ENCODE measurements around the gene MRPS23. TPM values are rescaled to one million over a fixed set of nuclear protein-coding genes. Genes with fewer than 3 reads are reported as not detected.

MRPS23 gene
- total and polyA plus RNA-seq, 2 of the 4 experiments (the other 2 are of a cell fraction), result 23.5 to 37.3 TPM

- peak overlapping the region; percentile 70; the same call in 1 of the 3 replicates for H2BK15ac ChIP-seq (ENCODE audit: low read depth, low read length)
- no peaks in the 10 kb centered on the region for H3K36me3 ChIP-seq (ENCODE audit: control insufficient read depth, insufficient read depth, low read length)
- peak overlapping the region; percentile 13 for H4K5ac ChIP-seq (ENCODE audit: low read depth, low read length)
- H2BK5ac ChIP-seq (ENCODE audit: low read depth, low read length, poor library complexity, severe bottlenecking), result peak overlapping the region; percentile 68
- BruUV-seq (replicated peaks), result no TSS peak
- H3K79me1 ChIP-seq (ENCODE audit: low read depth in 1 of 2, low read length in 2 of 2), result peaks cover 55 to 79% of the 10 kb centered on the region in 2 experiments
- H2BK120ac ChIP-seq (ENCODE audit: low read depth, low read length), result peak overlapping the region; percentile 67
- ChIA-PET POLR2A (ENCODE audit: unreplicated experiment) (interaction anchor here (0.8 kb wide), 1 partner anchor 29 kb away, joined by 5 read pairs; no protein-coding TSS in a partner anchor), CTCF (interaction anchor here (1.0 to 1.2 kb wide), 2 partner anchors 41 to 48 kb away, joined by 3 to 5 read pairs; no protein-coding TSS in a partner anchor)
- H3K4me2 ChIP-seq (ENCODE audit: low read depth, low read length), result peak overlapping the region; percentile 5; the same call in 1 of the 2 replicates
- no peaks in the 10 kb centered on the region for H4K20me1 ChIP-seq (ENCODE audit: insufficient read depth, low read length)
- peak overlapping the region; percentile 80 for H2AK9ac ChIP-seq (replicated peaks; ENCODE audit: low read depth, low read length, poor library complexity)
- DNase-seq, result no peak
- H3K14ac ChIP-seq (replicated peaks; ENCODE audit: low read depth, low read length), result peak overlapping the region; percentile 78
- H3K9me1 ChIP-seq (ENCODE audit: insufficient read depth, low read length), result peaks cover 34% of the 10 kb centered on the region
- peak overlapping the region; percentile 97 for H2AK5ac ChIP-seq (ENCODE audit: low read depth, low read length)
- 53% methylated on average over 5 of the region's 8 CpGs; no CpG with 5 or more reads in 1 of the 2 experiments for WGBS, 2 experiments (ENCODE audit: extremely low coverage in 2 of 2, insufficient read length in 1 of 2)
- peak overlapping the region; percentile 92 for H3K4ac ChIP-seq (ENCODE audit: low read depth, low read length)
- H3K56ac ChIP-seq (ENCODE audit: extremely low read depth, insufficient read depth, low read length), result no peak overlapping the region
- H3K9me3 ChIP-seq (ENCODE audit: control insufficient read depth, insufficient read depth, low read length), result no peaks in the 10 kb centered on the region
- in situ Hi-C loops (cut with MboI; ENCODE audit: low sequenced_read_pairs), result no loop called here
- peak overlapping the region; percentile 86 for H4K91ac ChIP-seq (ENCODE audit: insufficient read depth, low read depth, low read length)
- peak overlapping the region; percentile 26 for H3K18ac ChIP-seq (ENCODE audit: low read depth, low read length)
- H3K27me3 ChIP-seq (ENCODE audit: control insufficient read depth, insufficient read depth, low read length), result no peaks in the 10 kb centered on the region
- intact Hi-C loops (cut with micrococcal nuclease), result no loop called here
- TF ChIP-seq RAD21 (IDR thresholded peaks at IDR 0.05; ENCODE audit: low read length) (no peak), NFE2L2 (IDR thresholded peaks at IDR 0.05; ENCODE audit: low read depth, low read length) (no peak), BHLHE40 (IDR thresholded peaks at IDR 0.05; ENCODE audit: low read depth, low read length) (no peak; the same call in 1 of the 2 replicates), POLR2A (IDR thresholded peaks at IDR 0.05; ENCODE audit: low read depth, low read length) (no peak), ELK1 (IDR thresholded peaks at IDR 0.05; ENCODE audit: borderline replicate concordance, low read depth, low read length) (no peak), RFX5 (IDR thresholded peaks at IDR 0.05; ENCODE audit: low read depth, low read length) (no peak), MXI1 (IDR thresholded peaks at IDR 0.05; ENCODE audit: borderline replicate concordance, low read depth, low read length) (no peak), USF2 (IDR thresholded peaks at IDR 0.05; ENCODE audit: low read depth, low read length) (no peak), FOS (IDR thresholded peaks at IDR 0.05; ENCODE audit: low read depth, low read length) (no peak), CEBPB (IDR thresholded peaks at IDR 0.05; ENCODE audit: low read depth, low read length) (no peak), RCOR1 (IDR thresholded peaks at IDR 0.05; ENCODE audit: insufficient replicate concordance, low read length) (no peak)
- H2AFZ ChIP-seq (replicated peaks; ENCODE audit: low read length, poor library complexity), result peak overlapping the region; percentile 79
- peaks cover 33% of the 10 kb centered on the region for H3K4me1 ChIP-seq (ENCODE audit: control insufficient read depth, insufficient read depth, low read length)
- dilution Hi-C loops (cut with HindIII; ENCODE audit: low sequenced_read_pairs, unreplicated experiment), result no loop called here
- peak overlapping the region; percentile 61 to 90 for H4K8ac ChIP-seq (ENCODE audit: low read depth in 2 of 2, low read length in 2 of 2)
- no peak overlapping the region for H3K4me3 ChIP-seq (ENCODE audit: insufficient read depth, low read depth, low read length)
- H2BK20ac ChIP-seq (ENCODE audit: low read depth, low read length), result peak overlapping the region; percentile 52; the same call in 1 of the 2 replicates
- H3K9ac ChIP-seq (ENCODE audit: low read depth, low read length), result peak overlapping the region; percentile 30
- H3K27ac ChIP-seq (ENCODE audit: insufficient read depth, low read length), result peak overlapping the region; percentile 73
- peak; percentile 5 for ATAC-seq (ENCODE audit: low read depth)
- H3K23ac ChIP-seq (ENCODE audit: low read depth, low read length), result peak overlapping the region; percentile 86; the same call in 1 of the 2 replicates
Observed at GRCh38 chr17:57899391-57899790, 49.5 kb upstream of the MRPS23 start.

All from IMR-90 (cell line).